GM19238 (cell line): ENCODE results near the gene SLC3A2.

Experiments used
- DNase-seq: peaks from one replicate; pipeline ENCODE4 v3.0.0; 2011; ENCODE audit warnings: low spot score; ENCODE audit not compliant: insufficient read length

SLC3A2 gene

GRCh38 chr11:62880231-62880802, 379 bp upstream of the SLC3A2 start:
- DNase-seq = no peak

- peak; percentile 82 for DNase-seq
Observed at GRCh38 chr11:62881579-62882430, 1.1 kb downstream of the SLC3A2 start.

- DNase-seq = no peak
Observed at GRCh38 chr11:62882431-62882749, 1.7 kb downstream of the SLC3A2 start.

GRCh38 chr11:62882788-62883501, 2.2 kb downstream of the SLC3A2 start:
- DNase-seq = no peak

- DNase-seq = no peak
Observed at GRCh38 chr11:62883673-62884072, 3.0 kb downstream of the SLC3A2 start.

GRCh38 chr11:62885137-62885750, 4.5 kb downstream of the SLC3A2 start:
- no peak for DNase-seq

GRCh38 chr11:62888406-62888805, 7.7 kb downstream of the SLC3A2 start:
- no peak for DNase-seq

GRCh38 chr11:62889126-62889483, 8.4 kb downstream of the SLC3A2 start:
- DNase-seq = no peak

- no peak for DNase-seq
Observed at GRCh38 chr11:62889484-62890437, 9.1 kb downstream of the SLC3A2 start.

- DNase-seq = no peak
Observed at GRCh38 chr11:62892077-62892922, 11.6 kb downstream of the SLC3A2 start.

GRCh38 chr11:62895501-62895900, 14.8 kb downstream of the SLC3A2 start:
- no peak for DNase-seq

- no peak for DNase-seq
Observed at GRCh38 chr11:62896049-62896448, 15.4 kb downstream of the SLC3A2 start.

GRCh38 chr11:62897311-62897710, 16.6 kb downstream of the SLC3A2 start:
- no peak for DNase-seq

- DNase-seq = no peak
Observed at GRCh38 chr11:62898027-62898426, 17.3 kb downstream of the SLC3A2 start.

GRCh38 chr11:62902932-62903331, 22.2 kb downstream of the SLC3A2 start:
- no peak for DNase-seq

- DNase-seq = no peak
Observed at GRCh38 chr11:62905296-62905695, 24.6 kb downstream of the SLC3A2 start.

GRCh38 chr11:62905927-62906531, 25.3 kb downstream of the SLC3A2 start:
- peak; percentile 77 for DNase-seq

GRCh38 chr11:62908468-62909072, 27.9 kb downstream of the SLC3A2 start:
- DNase-seq = no peak
